Nephron (organoid): Measurements from ENCODE around the gene JAK2.
"Not testable (repeated sequence)": the region's sequence is repeated elsewhere in the genome, so short reads cannot be mapped to it uniquely, and the experiment has no call there.

Experiments
- H3K27ac Mint-ChIP-seq, 3 experiments: 2 replicates each; pipeline ENCODE4 v1.8.0; 2020; ENCODE audit warnings: mixed read lengths in 3 of 3, mild to moderate bottlenecking in 2 of 3, moderate library complexity in 1 of 3
- H3K27me3 Mint-ChIP-seq: 2 replicates; pipeline ENCODE4 v1.8.0; 2021; ENCODE audit warnings: low read depth, mild to moderate bottlenecking, moderate library complexity, mixed read lengths
- H3K36me3 Mint-ChIP-seq: 2 replicates; pipeline ENCODE4 v1.8.0; 2020; ENCODE audit warnings: low read depth, mixed read lengths
- H3K4me1 Mint-ChIP-seq: 2 replicates; pipeline ENCODE4 v1.8.0; 2020; ENCODE audit warnings: mixed read lengths
- H3K4me3 Mint-ChIP-seq, 3 experiments: 2 replicates each; pipeline ENCODE4 v1.8.0; 2020; ENCODE audit warnings: mild to moderate bottlenecking in 3 of 3, mixed read lengths in 3 of 3, moderate library complexity in 2 of 3
- H3K9me3 Mint-ChIP-seq: 2 replicates; pipeline ENCODE4 v1.8.0; 2020; ENCODE audit warnings: mixed read lengths
- CTCF ChIP-seq, 3 experiments: fragments of 200-600 bp; sonication (generic); IDR thresholded peaks; one replicate each; pipeline ENCODE4 v1.5.0; 2021; ENCODE audit warnings: antibody characterized with exemption in 3 of 3; ENCODE audit not compliant: unreplicated experiment in 3 of 3

The JAK2 gene

GRCh38 chr9:4943346-4943745 lies 41.7 kb upstream of the JAK2 start:
- H3K36me3 Mint-ChIP-seq, result no peaks in the 10 kb centered on the region
- H3K9me3 Mint-ChIP-seq, result no peaks in the 10 kb centered on the region
- no peaks in the 10 kb centered on the region for H3K27me3 Mint-ChIP-seq
- no peak overlapping the region for H3K27ac Mint-ChIP-seq
- no peak for TF ChIP-seq CTCF (IDR thresholded peaks at IDR 0.05; ENCODE audit: unreplicated experiment in 3 of 3)
- no peak overlapping the region for H3K4me3 Mint-ChIP-seq
- no peaks in the 10 kb centered on the region for H3K4me1 Mint-ChIP-seq

GRCh38 chr9:4944431-4945211 lies 40.5 kb upstream of the JAK2 start:
- not testable (repeated sequence) for H3K36me3 Mint-ChIP-seq, H3K27me3 Mint-ChIP-seq, H3K4me1 Mint-ChIP-seq, H3K27ac Mint-ChIP-seq, H3K9me3 Mint-ChIP-seq, H3K4me3 Mint-ChIP-seq

GRCh38 chr9:4946937-4947336 lies 38.1 kb upstream of the JAK2 start:
- no peaks in the 10 kb centered on the region for H3K36me3 Mint-ChIP-seq
- no peak for TF ChIP-seq CTCF (IDR thresholded peaks at IDR 0.05; ENCODE audit: unreplicated experiment in 3 of 3)
- H3K27ac Mint-ChIP-seq, result no peak overlapping the region
- no peaks in the 10 kb centered on the region for H3K27me3 Mint-ChIP-seq
- H3K4me1 Mint-ChIP-seq, result no peaks in the 10 kb centered on the region
- peaks cover 3% of the 10 kb centered on the region for H3K9me3 Mint-ChIP-seq
- H3K4me3 Mint-ChIP-seq, result no peak overlapping the region

- no peak for TF ChIP-seq CTCF (IDR thresholded peaks at IDR 0.05; ENCODE audit: unreplicated experiment in 3 of 3)
- Mint-ChIP-seq H3K4me1 (no peaks in the 10 kb centered on the region), H3K4me3 (no peak overlapping the region), H3K27me3 (no peaks in the 10 kb centered on the region), H3K9me3 (peaks cover 18% of the 10 kb centered on the region), H3K27ac (no peak overlapping the region), H3K36me3 (peaks cover 3% of the 10 kb centered on the region)
Measured at GRCh38 chr9:4955836-4956235, 29.2 kb upstream of the JAK2 start.

GRCh38 chr9:4959031-4959430 lies 26.0 kb upstream of the JAK2 start:
- no peak for TF ChIP-seq CTCF (IDR thresholded peaks at IDR 0.05; ENCODE audit: unreplicated experiment in 3 of 3)
- Mint-ChIP-seq H3K9me3 (peaks cover 7% of the 10 kb centered on the region), H3K27ac (no peak overlapping the region), H3K4me3 (no peak overlapping the region), H3K27me3 (no peaks in the 10 kb centered on the region), H3K4me1 (no peaks in the 10 kb centered on the region), H3K36me3 (peaks cover 3% of the 10 kb centered on the region)

- H3K27me3 Mint-ChIP-seq, result no peaks in the 10 kb centered on the region
- no peak overlapping the region for H3K4me3 Mint-ChIP-seq
- no peak for TF ChIP-seq CTCF (IDR thresholded peaks at IDR 0.05; ENCODE audit: unreplicated experiment in 3 of 3)
- no peak overlapping the region for H3K27ac Mint-ChIP-seq
- H3K9me3 Mint-ChIP-seq, result peaks cover 2% of the 10 kb centered on the region
- no peaks in the 10 kb centered on the region for H3K4me1 Mint-ChIP-seq
- no peaks in the 10 kb centered on the region for H3K36me3 Mint-ChIP-seq
Measured at GRCh38 chr9:4962085-4962484, 23.0 kb upstream of the JAK2 start.
